ENCODE data around the gene CIB4.

CIB4 gene

GRCh38 chr2:26533661-26534060 lies 107.5 kb downstream of the CIB4 start:
- TF ChIP-seq CTCF (IDR thresholded peaks at IDR 0.05; ENCODE audit: low read depth, low read length, missing control alignments) = no peak
- no peak for DNase-seq (ENCODE audit: low read depth)
- in situ Hi-C loops (cut with HindIII; ENCODE audit: low sequenced_read_pairs) = loop anchor here (5.0 kb wide), 2 partner anchors 36 to 39 kb away; no protein-coding TSS in a partner anchor
- no peak overlapping the region for H3K4me3 ChIP-seq (ENCODE audit: low read depth, low read length)

- no peak for DNase-seq (ENCODE audit: low read depth)
- no peak overlapping the region for H3K4me3 ChIP-seq (ENCODE audit: low read depth, low read length)
- no peak for TF ChIP-seq CTCF (IDR thresholded peaks at IDR 0.05; ENCODE audit: low read depth, low read length, missing control alignments)
- in situ Hi-C loops (cut with HindIII; ENCODE audit: low sequenced_read_pairs) = loop anchor here (5.0 kb wide), 2 partner anchors 35 to 40 kb away; no protein-coding TSS in a partner anchor
These were observed 108.6 kb downstream of the CIB4 start for GRCh38 chr2:26532301-26533250.

All from astrocyte of the cerebellum (primary cell).